Measurements from ENCODE around the gene LPCAT1. TPM values are rescaled to one million over a fixed set of nuclear protein-coding genes. Genes with fewer than 3 reads are reported as not detected.

The LPCAT1 gene
- total and polyA plus RNA-seq, 2 donors (not counting 3 experiments of a cell fraction or from before 2014, with no cell fraction given): 28.9 to 57.2 TPM

DNA sequence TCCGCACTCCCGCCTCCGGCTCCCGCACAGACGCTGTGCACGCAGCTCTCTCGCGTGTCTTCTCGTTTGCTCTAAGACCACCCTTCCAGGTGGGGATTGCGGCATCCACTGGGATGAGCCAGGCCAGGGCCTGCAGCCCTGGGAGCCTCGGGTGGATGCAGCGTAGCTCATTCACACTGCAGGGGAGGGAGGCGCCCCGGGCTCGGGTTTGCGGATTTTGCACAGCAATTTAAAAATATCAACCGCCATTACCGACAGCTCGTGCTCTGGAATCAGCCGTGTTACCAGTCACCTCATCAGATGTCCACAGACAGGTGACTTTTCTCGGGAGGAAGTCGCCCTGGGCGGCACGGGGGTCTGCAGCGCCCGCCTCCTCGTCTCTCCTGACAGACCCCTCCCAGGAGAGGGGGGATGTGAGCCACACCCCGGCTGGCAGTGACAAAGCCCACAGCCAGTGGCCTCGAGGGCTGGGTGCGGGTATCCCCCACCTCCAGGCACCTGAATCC, 57.7 kb downstream of the LPCAT1 start:
- Histone ChIP-seq H3K4me3 (replicated peaks in 1 of 3; ENCODE audit: insufficient read depth in 1 of 3, low read depth in 1 of 3, low read length in 3 of 3) (no peak overlapping the region), H2AFZ (ENCODE audit: low read depth, low read length) (no peak overlapping the region), H3K79me2 (ENCODE audit: control insufficient read depth, insufficient read depth, low read length) (no peaks in the 10 kb centered on the region), H3K9me3 (replicated peaks; ENCODE audit: control insufficient read depth, insufficient read depth, low read length) (no peaks in the 10 kb centered on the region), H3K9ac (replicated peaks; ENCODE audit: extremely low read depth, insufficient read depth, low read length) (no peak overlapping the region), H3K4me2 (ENCODE audit: insufficient read depth, low read length) (no peak overlapping the region), H3K27me3 (ENCODE audit: control insufficient read depth in 2 of 2, insufficient read depth in 2 of 2, low read length in 2 of 2) (no peaks in the 10 kb centered on the region), H3K27ac (ENCODE audit: insufficient read depth, low read depth, low read length) (no peak overlapping the region), H3K36me3 (ENCODE audit: control insufficient read depth in 2 of 2, extremely low read depth in 1 of 2, insufficient read depth in 2 of 2, low read length in 2 of 2) (peaks cover 2 to 9% of the 10 kb centered on the region in 2 experiments), H4K20me1 (replicated peaks; ENCODE audit: control insufficient read depth, extremely low read depth, insufficient read depth, low read length) (no peaks in the 10 kb centered on the region), H3K9me1 (replicated peaks; ENCODE audit: control insufficient read depth, extremely low read depth, insufficient read depth, low read length) (no peaks in the 10 kb centered on the region), H3K4me1 (ENCODE audit: control insufficient read depth, extremely low read depth, insufficient read depth, low read length) (no peaks in the 10 kb centered on the region)
- no TSS peak for BruUV-seq (replicated peaks)
- DNase-seq (ENCODE audit: low read depth, low spot score): no peak
- intact Hi-C loops (cut with micrococcal nuclease): no loop called here
- ChIA-PET POLR2A (no interaction called here), CTCF (no interaction called here)
- TF ChIP-seq FOS (IDR thresholded peaks at IDR 0.05; ENCODE audit: borderline replicate concordance, insufficient read depth, low read length) (no peak), GATA2 (IDR thresholded peaks at IDR 0.05; ENCODE audit: insufficient read depth, insufficient read length, low read depth, low read length) (no peak), POLR2A (IDR thresholded peaks at IDR 0.05; ENCODE audit: low read depth, low read length) (no peak), JUN (IDR thresholded peaks at IDR 0.05; ENCODE audit: borderline replicate concordance, insufficient read depth, insufficient read length, low read depth) (no peak), MYC (IDR thresholded peaks at IDR 0.05; ENCODE audit: low read depth, low read length) (no peak), POLR2AphosphoS5 (IDR thresholded peaks at IDR 0.05; ENCODE audit: insufficient read depth, low read depth, low read length) (no peak), EZH2 (IDR thresholded peaks at IDR 0.05; ENCODE audit: borderline replicate concordance, low read depth, low read length, severe bottlenecking) (no peak)
- TF ChIP-seq, protein P1, sequence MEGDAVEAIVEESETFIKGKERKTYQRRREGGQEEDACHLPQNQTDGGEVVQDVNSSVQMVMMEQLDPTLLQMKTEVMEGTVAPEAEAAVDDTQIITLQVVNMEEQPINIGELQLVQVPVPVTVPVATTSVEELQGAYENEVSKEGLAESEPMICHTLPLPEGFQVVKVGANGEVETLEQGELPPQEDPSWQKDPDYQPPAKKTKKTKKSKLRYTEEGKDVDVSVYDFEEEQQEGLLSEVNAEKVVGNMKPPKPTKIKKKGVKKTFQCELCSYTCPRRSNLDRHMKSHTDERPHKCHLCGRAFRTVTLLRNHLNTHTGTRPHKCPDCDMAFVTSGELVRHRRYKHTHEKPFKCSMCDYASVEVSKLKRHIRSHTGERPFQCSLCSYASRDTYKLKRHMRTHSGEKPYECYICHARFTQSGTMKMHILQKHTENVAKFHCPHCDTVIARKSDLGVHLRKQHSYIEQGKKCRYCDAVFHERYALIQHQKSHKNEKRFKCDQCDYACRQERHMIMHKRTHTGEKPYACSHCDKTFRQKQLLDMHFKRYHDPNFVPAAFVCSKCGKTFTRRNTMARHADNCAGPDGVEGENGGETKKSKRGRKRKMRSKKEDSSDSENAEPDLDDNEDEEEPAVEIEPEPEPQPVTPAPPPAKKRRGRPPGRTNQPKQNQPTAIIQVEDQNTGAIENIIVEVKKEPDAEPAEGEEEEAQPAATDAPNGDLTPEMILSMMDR (IDR thresholded peaks at IDR 0.05; ENCODE audit: extremely low read depth in 1 of 2, insufficient read depth in 1 of 2, low read depth in 1 of 2, low read length in 2 of 2): no peak
- TF ChIP-seq, protein P2, sequence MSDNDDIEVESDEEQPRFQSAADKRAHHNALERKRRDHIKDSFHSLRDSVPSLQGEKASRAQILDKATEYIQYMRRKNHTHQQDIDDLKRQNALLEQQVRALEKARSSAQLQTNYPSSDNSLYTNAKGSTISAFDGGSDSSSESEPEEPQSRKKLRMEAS (IDR thresholded peaks at IDR 0.05; ENCODE audit: insufficient read depth, insufficient read length): no peak
- FAIRE-seq: no peak
- dilution Hi-C loops (cut with MboI; ENCODE audit: extremely low pct_ligation_motif_present, low sequenced_read_pairs): no loop called here
